Measurements from ENCODE around the gene PDSS2. TPM values are rescaled to one million over a fixed set of nuclear protein-coding genes. Genes with fewer than 3 reads are reported as not detected.
"Not testable (repeated sequence)": the region's sequence is repeated elsewhere in the genome, so short reads cannot be mapped to it uniquely, and the experiment has no call there.

The PDSS2 gene
- total RNA-seq, 2 donors from 2014 or later: 8.2 to 13.7 TPM

DNA sequence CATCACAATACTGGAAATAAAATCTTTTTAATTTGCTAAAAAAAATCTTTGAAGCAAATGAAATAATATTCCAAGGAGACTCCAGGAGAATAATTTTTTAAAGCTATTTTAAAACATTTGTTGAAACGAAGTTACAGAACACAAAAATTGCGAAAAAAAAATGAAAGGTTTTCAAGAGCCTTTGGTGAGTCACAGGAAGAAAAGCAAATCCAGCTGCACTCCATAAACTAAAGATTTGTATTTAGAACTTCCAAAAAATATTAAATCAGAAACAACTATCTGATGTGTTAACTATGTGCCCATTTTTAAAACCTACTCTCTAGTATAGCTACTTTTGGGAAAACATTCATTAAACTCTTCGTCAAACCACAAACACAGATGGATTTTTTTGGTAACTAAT is 23.6 kb downstream of the PDSS2 start:
- DNase-seq: no peak
- Mint-ChIP-seq H3K27ac (no peak overlapping the region), H3K27me3 (ENCODE audit: insufficient read depth) (no peaks in the 10 kb centered on the region), H3K36me3 (ENCODE audit: low read depth) (no peaks in the 10 kb centered on the region), H3K4me1 (no peaks in the 10 kb centered on the region), H3K4me3 (no peak overlapping the region), H3K9me3 (no peaks in the 10 kb centered on the region)
- H3K36me3 ChIP-seq (ENCODE audit: control insufficient read depth, insufficient read depth, low read length): no peaks in the 10 kb centered on the region
- TF ChIP-seq CTCF (conservative IDR thresholded peaks at IDR 0.05): no peak
- H3K27ac ChIP-seq (ENCODE audit: low read depth, low read length): no peak overlapping the region
- no peak overlapping the region for H3K4me3 ChIP-seq (ENCODE audit: low read length)
- no peak overlapping the region for H3K9ac ChIP-seq (ENCODE audit: extremely low read depth, low read length, poor library complexity, severe bottlenecking)
- no peaks in the 10 kb centered on the region for H3K27me3 ChIP-seq (ENCODE audit: control insufficient read depth, insufficient read depth, low read length, poor library complexity, severe bottlenecking)
- 80 to 84% methylated on average over 2 to 3 of the region's 3 CpGs for WGBS, 2 experiments (ENCODE audit: insufficient coverage in 1 of 2, insufficient read length in 1 of 2)
- no peaks in the 10 kb centered on the region for H3K9me3 ChIP-seq (ENCODE audit: control insufficient read depth, low read length)
- H3K4me1 ChIP-seq (ENCODE audit: control insufficient read depth, insufficient read depth, low read length): no peaks in the 10 kb centered on the region

GRCh38 chr6:107434812-107435211 is 24.6 kb downstream of the PDSS2 start:
- H3K27ac ChIP-seq (ENCODE audit: low read depth, low read length): no peak overlapping the region
- Mint-ChIP-seq H3K4me3 (no peak overlapping the region), H3K36me3 (ENCODE audit: low read depth) (no peaks in the 10 kb centered on the region), H3K4me1 (no peaks in the 10 kb centered on the region), H3K9me3 (peaks cover 3% of the 10 kb centered on the region), H3K27ac (no peak overlapping the region), H3K27me3 (ENCODE audit: insufficient read depth) (no peaks in the 10 kb centered on the region)
- TF ChIP-seq CTCF (conservative IDR thresholded peaks at IDR 0.05): no peak
- no peaks in the 10 kb centered on the region for H3K27me3 ChIP-seq (ENCODE audit: control insufficient read depth, insufficient read depth, low read length, poor library complexity, severe bottlenecking)
- no peaks in the 10 kb centered on the region for H3K9me3 ChIP-seq (ENCODE audit: control insufficient read depth, low read length)
- no peaks in the 10 kb centered on the region for H3K4me1 ChIP-seq (ENCODE audit: control insufficient read depth, insufficient read depth, low read length)
- H3K4me3 ChIP-seq (ENCODE audit: low read length): no peak overlapping the region
- no peaks in the 10 kb centered on the region for H3K36me3 ChIP-seq (ENCODE audit: control insufficient read depth, insufficient read depth, low read length)
- no peak for DNase-seq
- whole genome bisulfite sequencing, 2 experiments (ENCODE audit: insufficient coverage in 1 of 2, insufficient read length in 1 of 2): 95% methylated on average over 1 of the region's 3 CpGs; no CpG with 5 or more reads in 1 of the 2 experiments
- H3K9ac ChIP-seq (ENCODE audit: extremely low read depth, low read length, poor library complexity, severe bottlenecking): no peak overlapping the region

DNA sequence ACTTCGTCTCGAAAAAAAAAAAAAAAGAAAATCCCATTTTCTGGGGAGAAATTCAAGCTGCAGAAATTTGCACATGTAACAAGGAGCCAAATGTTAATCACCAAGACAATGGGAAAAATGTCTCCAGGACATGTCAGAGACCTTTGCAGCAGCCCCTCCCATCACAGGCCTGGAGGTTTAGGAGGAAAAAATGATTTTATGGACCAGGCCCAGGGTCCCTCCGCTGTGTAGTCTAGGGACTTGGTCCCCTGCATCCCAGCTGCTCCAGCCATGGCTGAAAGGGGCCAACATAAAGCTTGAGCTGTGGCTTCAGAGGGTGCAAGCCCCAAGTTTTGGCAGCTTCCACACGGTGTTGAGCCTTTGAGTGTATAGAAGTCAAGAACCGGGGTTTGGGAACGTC is 33.4 kb downstream of the PDSS2 start:
- H3K27ac ChIP-seq (ENCODE audit: low read depth, low read length); H3K4me1 Mint-ChIP-seq; H3K4me3 Mint-ChIP-seq; H3K27ac Mint-ChIP-seq; H3K4me1 ChIP-seq (ENCODE audit: control insufficient read depth, insufficient read depth, low read length); DNase-seq; H3K27me3 ChIP-seq (ENCODE audit: control insufficient read depth, insufficient read depth, low read length, poor library complexity, severe bottlenecking); H3K4me3 ChIP-seq (ENCODE audit: low read length); H3K9ac ChIP-seq (ENCODE audit: extremely low read depth, low read length, poor library complexity, severe bottlenecking); H3K27me3 Mint-ChIP-seq (ENCODE audit: insufficient read depth); H3K36me3 ChIP-seq (ENCODE audit: control insufficient read depth, insufficient read depth, low read length): not testable (repeated sequence)
- Mint-ChIP-seq H3K36me3 (ENCODE audit: low read depth) (peaks cover 29% of the 10 kb centered on the region), H3K9me3 (peaks cover 47% of the 10 kb centered on the region)
- H3K9me3 ChIP-seq (ENCODE audit: control insufficient read depth, low read length): peaks cover 29% of the 10 kb centered on the region
- 60 to 64% methylated on average over 5 to 6 of the region's 6 CpGs for WGBS, 2 experiments (ENCODE audit: insufficient coverage in 1 of 2, insufficient read length in 1 of 2)

GRCh38 chr6:107423474-107423990 is 35.8 kb downstream of the PDSS2 start:
- H3K27me3 Mint-ChIP-seq (ENCODE audit: insufficient read depth): no peaks in the 10 kb centered on the region
- H3K4me3 Mint-ChIP-seq: no peak overlapping the region
- H3K27ac Mint-ChIP-seq: no peak overlapping the region
- Histone ChIP-seq H3K27ac (ENCODE audit: low read depth, low read length) (no peak overlapping the region), H3K9ac (ENCODE audit: extremely low read depth, low read length, poor library complexity, severe bottlenecking) (no peak overlapping the region), H3K36me3 (ENCODE audit: control insufficient read depth, insufficient read depth, low read length) (no peaks in the 10 kb centered on the region), H3K27me3 (ENCODE audit: control insufficient read depth, insufficient read depth, low read length, poor library complexity, severe bottlenecking) (no peaks in the 10 kb centered on the region), H3K9me3 (ENCODE audit: control insufficient read depth, low read length) (peaks cover 29% of the 10 kb centered on the region), H3K4me3 (ENCODE audit: low read length) (no peak overlapping the region), H3K4me1 (ENCODE audit: control insufficient read depth, insufficient read depth, low read length) (no peaks in the 10 kb centered on the region)
- peaks cover 23% of the 10 kb centered on the region for H3K36me3 Mint-ChIP-seq (ENCODE audit: low read depth)
- peaks cover 39% of the 10 kb centered on the region for H3K9me3 Mint-ChIP-seq
- no peak for TF ChIP-seq CTCF (conservative IDR thresholded peaks at IDR 0.05)
- H3K4me1 Mint-ChIP-seq: no peaks in the 10 kb centered on the region
- WGBS, 2 experiments (ENCODE audit: insufficient coverage in 1 of 2, insufficient read length in 1 of 2): 80% methylated on average over 1 of the region's 1 CpG; no CpG with 5 or more reads in 1 of the 2 experiments
- DNase-seq: no peak
